WTC11 (cell line): Measurements from ENCODE around the gene ARID3C.

Experiments
- JUN ChIP-seq: sonication (generic); formaldehyde crosslinking; IDR thresholded peaks from 2 replicates; pipeline ENCODE4 v1.8.0; 2023; ENCODE audit warnings: mild to moderate bottlenecking, missing genetic modification reagents
- NR1H2 ChIP-seq: sonication (generic); formaldehyde crosslinking; IDR thresholded peaks from 2 replicates; pipeline ENCODE4 v1.9.0; 2021; ENCODE audit warnings: mild to moderate bottlenecking, moderate library complexity, missing genetic modification reagents
- SP1 ChIP-seq: sonication (generic); formaldehyde crosslinking; conservative IDR thresholded peaks from 2 replicates; pipeline ENCODE4 v1.8.1; 2022; ENCODE audit warnings: missing genetic modification reagents
- ZNF138 ChIP-seq: sonication (generic); formaldehyde crosslinking; conservative IDR thresholded peaks from 2 replicates; pipeline ENCODE4 v1.8.1; 2022; ENCODE audit warnings: mild to moderate bottlenecking, moderate library complexity, missing genetic modification reagents
- ZNF423 ChIP-seq: fragments of 250-450 bp; sonication (Bioruptor Pico); IDR thresholded peaks from 2 replicates; pipeline ENCODE4 v2.1.2; 2022; ENCODE audit warnings: mild to moderate bottlenecking, moderate library complexity
- TF ChIP-seq, protein P1 (sequence below): sonication (generic); formaldehyde crosslinking; IDR thresholded peaks from 2 replicates; pipeline ENCODE4 v1.8.0; 2022; ENCODE audit warnings: mild to moderate bottlenecking, missing genetic modification reagents
- TF ChIP-seq, protein P2 (sequence below): fragments of 200-600 bp; IDR thresholded peaks from 2 replicates; pipeline ENCODE4 v1.8.0; 2022; ENCODE audit warnings: antibody characterized with exemption
- TF ChIP-seq, protein P3 (sequence below): fragments of 250-450 bp; sonication (Bioruptor Pico); conservative IDR thresholded peaks from 2 replicates; pipeline ENCODE4 v1.9.0; 2021; ENCODE audit warnings: mild to moderate bottlenecking
- TF ChIP-seq, protein P4 (sequence below): sonication (generic); formaldehyde crosslinking; conservative IDR thresholded peaks from 2 replicates; pipeline ENCODE4 v1.8.1; 2023; ENCODE audit warnings: mild to moderate bottlenecking, low read depth, missing genetic modification reagents, moderate library complexity
- TF ChIP-seq, protein P5 (sequence below): sonication (generic); formaldehyde crosslinking; IDR thresholded peaks from 2 replicates; pipeline ENCODE4 v1.8.0; 2023; ENCODE audit warnings: mild to moderate bottlenecking, missing genetic modification reagents
- TF ChIP-seq, protein P6 (sequence below): sonication (generic); formaldehyde crosslinking; IDR thresholded peaks from 2 replicates; pipeline ENCODE4 v1.8.1; 2023; ENCODE audit warnings: mild to moderate bottlenecking, missing genetic modification reagents, moderate library complexity
- TF ChIP-seq, protein P7 (sequence below): sonication (generic); formaldehyde crosslinking; IDR thresholded peaks from 2 replicates; pipeline ENCODE4 v1.8.1; 2023; ENCODE audit warnings: mild to moderate bottlenecking, missing genetic modification reagents, moderate library complexity
- TF ChIP-seq, protein P8 (sequence below): fragments of 250-450 bp; sonication (Bioruptor Pico); IDR thresholded peaks from 2 replicates; pipeline ENCODE4 v1.9.0; 2021; ENCODE audit warnings: mild to moderate bottlenecking

DNA sequence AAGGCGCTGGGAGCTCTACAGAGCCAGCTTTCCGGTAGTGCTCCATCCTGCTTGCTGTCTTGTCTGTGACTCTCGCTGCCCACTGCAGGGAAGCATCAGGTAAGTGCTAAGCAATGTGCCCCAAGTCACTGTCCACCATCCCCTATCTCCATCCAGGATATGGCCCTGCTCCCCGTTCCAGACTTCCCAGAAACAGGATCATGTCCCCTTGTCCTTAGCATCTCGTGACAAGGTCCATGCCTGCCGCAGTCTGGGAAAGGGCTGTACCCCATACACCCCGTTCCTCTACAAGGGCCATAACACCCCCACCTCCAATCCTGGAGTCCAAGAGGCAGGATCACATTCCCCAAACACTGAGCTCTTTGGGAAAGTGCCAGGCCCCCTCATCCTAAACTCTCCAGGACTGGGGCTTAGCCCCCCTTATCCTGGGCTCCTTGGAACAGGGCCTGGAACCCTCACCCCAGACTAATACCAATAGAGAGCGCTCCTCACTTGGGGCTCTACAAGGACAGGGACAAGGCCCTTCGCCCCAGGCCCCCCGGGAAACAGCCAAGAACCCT lies 17.5 kb downstream of the ARID3C start:
- TF ChIP-seq, protein P1, sequence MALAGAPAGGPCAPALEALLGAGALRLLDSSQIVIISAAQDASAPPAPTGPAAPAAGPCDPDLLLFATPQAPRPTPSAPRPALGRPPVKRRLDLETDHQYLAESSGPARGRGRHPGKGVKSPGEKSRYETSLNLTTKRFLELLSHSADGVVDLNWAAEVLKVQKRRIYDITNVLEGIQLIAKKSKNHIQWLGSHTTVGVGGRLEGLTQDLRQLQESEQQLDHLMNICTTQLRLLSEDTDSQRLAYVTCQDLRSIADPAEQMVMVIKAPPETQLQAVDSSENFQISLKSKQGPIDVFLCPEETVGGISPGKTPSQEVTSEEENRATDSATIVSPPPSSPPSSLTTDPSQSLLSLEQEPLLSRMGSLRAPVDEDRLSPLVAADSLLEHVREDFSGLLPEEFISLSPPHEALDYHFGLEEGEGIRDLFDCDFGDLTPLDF (CRISPR knock-in tag), result no peak
- TF ChIP-seq, protein P2, sequence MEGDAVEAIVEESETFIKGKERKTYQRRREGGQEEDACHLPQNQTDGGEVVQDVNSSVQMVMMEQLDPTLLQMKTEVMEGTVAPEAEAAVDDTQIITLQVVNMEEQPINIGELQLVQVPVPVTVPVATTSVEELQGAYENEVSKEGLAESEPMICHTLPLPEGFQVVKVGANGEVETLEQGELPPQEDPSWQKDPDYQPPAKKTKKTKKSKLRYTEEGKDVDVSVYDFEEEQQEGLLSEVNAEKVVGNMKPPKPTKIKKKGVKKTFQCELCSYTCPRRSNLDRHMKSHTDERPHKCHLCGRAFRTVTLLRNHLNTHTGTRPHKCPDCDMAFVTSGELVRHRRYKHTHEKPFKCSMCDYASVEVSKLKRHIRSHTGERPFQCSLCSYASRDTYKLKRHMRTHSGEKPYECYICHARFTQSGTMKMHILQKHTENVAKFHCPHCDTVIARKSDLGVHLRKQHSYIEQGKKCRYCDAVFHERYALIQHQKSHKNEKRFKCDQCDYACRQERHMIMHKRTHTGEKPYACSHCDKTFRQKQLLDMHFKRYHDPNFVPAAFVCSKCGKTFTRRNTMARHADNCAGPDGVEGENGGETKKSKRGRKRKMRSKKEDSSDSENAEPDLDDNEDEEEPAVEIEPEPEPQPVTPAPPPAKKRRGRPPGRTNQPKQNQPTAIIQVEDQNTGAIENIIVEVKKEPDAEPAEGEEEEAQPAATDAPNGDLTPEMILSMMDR, result no peak
- no peak for TF ChIP-seq SP1 (CRISPR knock-in tag)
- TF ChIP-seq, protein P3, sequence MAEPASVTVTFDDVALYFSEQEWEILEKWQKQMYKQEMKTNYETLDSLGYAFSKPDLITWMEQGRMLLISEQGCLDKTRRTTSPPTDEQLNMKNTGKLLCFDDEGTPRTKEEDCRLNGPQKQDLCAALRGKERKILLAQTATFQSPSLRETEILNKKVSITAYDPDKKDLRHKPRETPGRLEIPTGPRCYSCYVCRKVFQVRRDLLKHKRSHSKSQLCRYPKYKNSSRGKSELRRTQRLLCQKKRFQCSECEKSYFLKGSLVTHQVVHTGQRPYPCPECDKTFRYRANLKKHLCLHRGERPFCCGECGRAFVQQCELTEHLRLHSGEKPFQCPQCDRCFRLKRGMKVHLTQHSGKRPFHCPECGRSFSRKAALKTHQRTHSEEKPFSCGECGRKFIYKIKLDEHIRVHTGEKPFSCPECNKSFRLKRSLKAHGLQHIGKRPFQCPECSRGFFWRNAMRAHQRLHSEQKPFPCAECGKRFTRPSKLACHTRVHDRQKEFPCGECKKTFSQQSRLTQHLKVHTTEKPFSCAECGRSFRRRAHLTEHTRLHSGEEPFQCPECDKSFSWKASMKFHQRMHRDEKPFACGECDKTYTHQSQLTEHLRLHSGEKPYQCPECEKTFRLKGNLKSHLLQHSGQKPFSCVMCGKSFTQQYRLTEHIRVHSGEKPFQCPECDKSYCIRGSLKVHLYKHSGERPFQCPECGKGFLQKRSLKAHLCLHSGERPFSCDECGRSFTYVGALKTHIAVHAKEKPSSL (CRISPR knock-in tag), result no peak
- TF ChIP-seq, protein P4, sequence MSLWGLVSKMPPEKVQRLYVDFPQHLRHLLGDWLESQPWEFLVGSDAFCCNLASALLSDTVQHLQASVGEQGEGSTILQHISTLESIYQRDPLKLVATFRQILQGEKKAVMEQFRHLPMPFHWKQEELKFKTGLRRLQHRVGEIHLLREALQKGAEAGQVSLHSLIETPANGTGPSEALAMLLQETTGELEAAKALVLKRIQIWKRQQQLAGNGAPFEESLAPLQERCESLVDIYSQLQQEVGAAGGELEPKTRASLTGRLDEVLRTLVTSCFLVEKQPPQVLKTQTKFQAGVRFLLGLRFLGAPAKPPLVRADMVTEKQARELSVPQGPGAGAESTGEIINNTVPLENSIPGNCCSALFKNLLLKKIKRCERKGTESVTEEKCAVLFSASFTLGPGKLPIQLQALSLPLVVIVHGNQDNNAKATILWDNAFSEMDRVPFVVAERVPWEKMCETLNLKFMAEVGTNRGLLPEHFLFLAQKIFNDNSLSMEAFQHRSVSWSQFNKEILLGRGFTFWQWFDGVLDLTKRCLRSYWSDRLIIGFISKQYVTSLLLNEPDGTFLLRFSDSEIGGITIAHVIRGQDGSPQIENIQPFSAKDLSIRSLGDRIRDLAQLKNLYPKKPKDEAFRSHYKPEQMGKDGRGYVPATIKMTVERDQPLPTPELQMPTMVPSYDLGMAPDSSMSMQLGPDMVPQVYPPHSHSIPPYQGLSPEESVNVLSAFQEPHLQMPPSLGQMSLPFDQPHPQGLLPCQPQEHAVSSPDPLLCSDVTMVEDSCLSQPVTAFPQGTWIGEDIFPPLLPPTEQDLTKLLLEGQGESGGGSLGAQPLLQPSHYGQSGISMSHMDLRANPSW (CRISPR knock-in tag), result no peak
- no peak for TF ChIP-seq NR1H2 (CRISPR knock-in tag)
- TF ChIP-seq, protein P5, sequence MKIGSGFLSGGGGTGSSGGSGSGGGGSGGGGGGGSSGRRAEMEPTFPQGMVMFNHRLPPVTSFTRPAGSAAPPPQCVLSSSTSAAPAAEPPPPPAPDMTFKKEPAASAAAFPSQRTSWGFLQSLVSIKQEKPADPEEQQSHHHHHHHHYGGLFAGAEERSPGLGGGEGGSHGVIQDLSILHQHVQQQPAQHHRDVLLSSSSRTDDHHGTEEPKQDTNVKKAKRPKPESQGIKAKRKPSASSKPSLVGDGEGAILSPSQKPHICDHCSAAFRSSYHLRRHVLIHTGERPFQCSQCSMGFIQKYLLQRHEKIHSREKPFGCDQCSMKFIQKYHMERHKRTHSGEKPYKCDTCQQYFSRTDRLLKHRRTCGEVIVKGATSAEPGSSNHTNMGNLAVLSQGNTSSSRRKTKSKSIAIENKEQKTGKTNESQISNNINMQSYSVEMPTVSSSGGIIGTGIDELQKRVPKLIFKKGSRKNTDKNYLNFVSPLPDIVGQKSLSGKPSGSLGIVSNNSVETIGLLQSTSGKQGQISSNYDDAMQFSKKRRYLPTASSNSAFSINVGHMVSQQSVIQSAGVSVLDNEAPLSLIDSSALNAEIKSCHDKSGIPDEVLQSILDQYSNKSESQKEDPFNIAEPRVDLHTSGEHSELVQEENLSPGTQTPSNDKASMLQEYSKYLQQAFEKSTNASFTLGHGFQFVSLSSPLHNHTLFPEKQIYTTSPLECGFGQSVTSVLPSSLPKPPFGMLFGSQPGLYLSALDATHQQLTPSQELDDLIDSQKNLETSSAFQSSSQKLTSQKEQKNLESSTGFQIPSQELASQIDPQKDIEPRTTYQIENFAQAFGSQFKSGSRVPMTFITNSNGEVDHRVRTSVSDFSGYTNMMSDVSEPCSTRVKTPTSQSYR (CRISPR knock-in tag), result no peak
- TF ChIP-seq JUN, result no peak
- TF ChIP-seq, protein P6, sequence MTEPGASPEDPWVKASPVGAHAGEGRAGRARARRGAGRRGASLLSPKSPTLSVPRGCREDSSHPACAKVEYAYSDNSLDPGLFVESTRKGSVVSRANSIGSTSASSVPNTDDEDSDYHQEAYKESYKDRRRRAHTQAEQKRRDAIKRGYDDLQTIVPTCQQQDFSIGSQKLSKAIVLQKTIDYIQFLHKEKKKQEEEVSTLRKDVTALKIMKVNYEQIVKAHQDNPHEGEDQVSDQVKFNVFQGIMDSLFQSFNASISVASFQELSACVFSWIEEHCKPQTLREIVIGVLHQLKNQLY, result no peak
- TF ChIP-seq ZNF423, result no peak
- TF ChIP-seq, protein P7, sequence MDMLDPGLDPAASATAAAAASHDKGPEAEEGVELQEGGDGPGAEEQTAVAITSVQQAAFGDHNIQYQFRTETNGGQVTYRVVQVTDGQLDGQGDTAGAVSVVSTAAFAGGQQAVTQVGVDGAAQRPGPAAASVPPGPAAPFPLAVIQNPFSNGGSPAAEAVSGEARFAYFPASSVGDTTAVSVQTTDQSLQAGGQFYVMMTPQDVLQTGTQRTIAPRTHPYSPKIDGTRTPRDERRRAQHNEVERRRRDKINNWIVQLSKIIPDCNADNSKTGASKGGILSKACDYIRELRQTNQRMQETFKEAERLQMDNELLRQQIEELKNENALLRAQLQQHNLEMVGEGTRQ, result no peak
- no peak for TF ChIP-seq ZNF138
- TF ChIP-seq, protein P8, sequence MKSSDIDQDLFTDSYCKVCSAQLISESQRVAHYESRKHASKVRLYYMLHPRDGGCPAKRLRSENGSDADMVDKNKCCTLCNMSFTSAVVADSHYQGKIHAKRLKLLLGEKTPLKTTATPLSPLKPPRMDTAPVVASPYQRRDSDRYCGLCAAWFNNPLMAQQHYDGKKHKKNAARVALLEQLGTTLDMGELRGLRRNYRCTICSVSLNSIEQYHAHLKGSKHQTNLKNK (CRISPR knock-in tag), result no peak
